ENCODE results near the gene GATAD2B. TPM values are rescaled to one million over a fixed set of nuclear protein-coding genes. Genes with fewer than 3 reads are reported as not detected.

Gene GATAD2B
- total and polyA plus RNA-seq, 2 of the 4 experiments (the other 2 are of a cell fraction): 3.8 to 6.2 TPM

DNA sequence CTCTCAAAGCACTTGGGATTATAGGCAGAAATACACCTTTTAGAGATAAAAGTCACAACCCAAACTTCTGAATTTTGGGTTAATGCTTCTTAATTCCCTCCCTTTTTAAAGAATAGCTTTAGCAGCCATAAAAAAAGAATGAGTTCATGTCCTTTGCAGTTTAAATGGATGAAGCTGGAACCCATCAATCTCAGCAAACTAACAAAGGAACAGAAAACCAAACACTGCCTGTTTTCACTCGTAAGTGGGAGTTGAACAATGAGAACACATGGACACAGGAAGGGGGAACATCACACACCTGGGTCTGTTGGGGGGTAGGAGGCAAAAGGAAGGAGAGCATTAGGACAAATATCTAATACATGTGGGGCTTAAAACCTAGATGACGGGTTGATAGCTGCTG is 91.7 kb downstream of the GATAD2B start:
- intact Hi-C loops (cut with micrococcal nuclease): loop anchor here (2.0 kb wide), 1 partner anchor 16 kb away; no protein-coding TSS in a partner anchor
- Histone ChIP-seq H3K4me1 (ENCODE audit: control insufficient read depth, insufficient read depth, low read length) (no peaks in the 10 kb centered on the region), H3K18ac (ENCODE audit: low read depth, low read length) (no peak overlapping the region), H3K4me2 (ENCODE audit: low read depth, low read length) (no peak overlapping the region), H3K27me3 (ENCODE audit: control insufficient read depth, insufficient read depth, low read length) (no peaks in the 10 kb centered on the region), H3K27ac (ENCODE audit: insufficient read depth, low read length) (no peak overlapping the region), H2BK20ac (ENCODE audit: low read depth, low read length) (no peak overlapping the region), H2AK5ac (ENCODE audit: low read depth, low read length) (no peak overlapping the region), H2BK120ac (ENCODE audit: low read depth, low read length) (no peak overlapping the region), H4K5ac (ENCODE audit: low read depth, low read length) (no peak overlapping the region), H3K79me1 (ENCODE audit: low read depth in 1 of 2, low read length in 2 of 2) (peaks cover 26 to 47% of the 10 kb centered on the region in 2 experiments), H3K23ac (ENCODE audit: low read depth, low read length) (no peak overlapping the region), H3K9me1 (ENCODE audit: insufficient read depth, low read length) (no peaks in the 10 kb centered on the region), H4K8ac (ENCODE audit: low read depth in 2 of 2, low read length in 2 of 2) (no peak overlapping the region), H4K20me1 (ENCODE audit: insufficient read depth, low read length) (no peaks in the 10 kb centered on the region; the same call in none of the 2 replicates), H3K36me3 (ENCODE audit: control insufficient read depth, insufficient read depth, low read length) (peaks cover 13% of the 10 kb centered on the region), H3K9me3 (ENCODE audit: control insufficient read depth, insufficient read depth, low read length) (no peaks in the 10 kb centered on the region), H3K56ac (ENCODE audit: extremely low read depth, insufficient read depth, low read length) (no peak overlapping the region), H2BK5ac (ENCODE audit: low read depth, low read length, poor library complexity, severe bottlenecking) (no peak overlapping the region), H4K91ac (ENCODE audit: insufficient read depth, low read depth, low read length) (no peak overlapping the region), H3K9ac (ENCODE audit: low read depth, low read length) (no peak overlapping the region), H3K14ac (replicated peaks; ENCODE audit: low read depth, low read length) (no peak overlapping the region), H2AFZ (replicated peaks; ENCODE audit: low read length, poor library complexity) (no peak overlapping the region), H2BK15ac (ENCODE audit: low read depth, low read length) (no peak overlapping the region), H3K4ac (ENCODE audit: low read depth, low read length) (no peak overlapping the region), H3K4me3 (ENCODE audit: insufficient read depth, low read depth, low read length) (no peak overlapping the region), H2AK9ac (replicated peaks; ENCODE audit: low read depth, low read length, poor library complexity) (no peak overlapping the region)
- POLR2A ChIA-PET (ENCODE audit: unreplicated experiment): no interaction called here
- no CpG with 5 or more reads among the region's 2 CpGs for WGBS, 2 experiments (ENCODE audit: extremely low coverage in 2 of 2, insufficient read length in 1 of 2)
- BruUV-seq (replicated peaks): no TSS peak
- TF ChIP-seq RCOR1 (IDR thresholded peaks at IDR 0.05; ENCODE audit: insufficient replicate concordance, low read length): no peak
- no peak for TF ChIP-seq RAD21 (IDR thresholded peaks at IDR 0.05; ENCODE audit: low read length)
- TF ChIP-seq FOS (IDR thresholded peaks at IDR 0.05; ENCODE audit: low read depth, low read length): no peak
- TF ChIP-seq MAZ (IDR thresholded peaks at IDR 0.05; ENCODE audit: borderline replicate concordance, low read depth, low read length): no peak
- TF ChIP-seq MXI1 (IDR thresholded peaks at IDR 0.05; ENCODE audit: borderline replicate concordance, low read depth, low read length): no peak
- TF ChIP-seq NFE2L2 (IDR thresholded peaks at IDR 0.05; ENCODE audit: low read depth, low read length): no peak
- TF ChIP-seq CEBPB (IDR thresholded peaks at IDR 0.05; ENCODE audit: low read depth, low read length): no peak
- no peak for TF ChIP-seq RFX5 (IDR thresholded peaks at IDR 0.05; ENCODE audit: low read depth, low read length)
- TF ChIP-seq SMC3 (IDR thresholded peaks at IDR 0.05; ENCODE audit: low read depth, low read length): no peak
- TF ChIP-seq MAFK (IDR thresholded peaks at IDR 0.05; ENCODE audit: low read depth, low read length): no peak
- TF ChIP-seq, protein P1, sequence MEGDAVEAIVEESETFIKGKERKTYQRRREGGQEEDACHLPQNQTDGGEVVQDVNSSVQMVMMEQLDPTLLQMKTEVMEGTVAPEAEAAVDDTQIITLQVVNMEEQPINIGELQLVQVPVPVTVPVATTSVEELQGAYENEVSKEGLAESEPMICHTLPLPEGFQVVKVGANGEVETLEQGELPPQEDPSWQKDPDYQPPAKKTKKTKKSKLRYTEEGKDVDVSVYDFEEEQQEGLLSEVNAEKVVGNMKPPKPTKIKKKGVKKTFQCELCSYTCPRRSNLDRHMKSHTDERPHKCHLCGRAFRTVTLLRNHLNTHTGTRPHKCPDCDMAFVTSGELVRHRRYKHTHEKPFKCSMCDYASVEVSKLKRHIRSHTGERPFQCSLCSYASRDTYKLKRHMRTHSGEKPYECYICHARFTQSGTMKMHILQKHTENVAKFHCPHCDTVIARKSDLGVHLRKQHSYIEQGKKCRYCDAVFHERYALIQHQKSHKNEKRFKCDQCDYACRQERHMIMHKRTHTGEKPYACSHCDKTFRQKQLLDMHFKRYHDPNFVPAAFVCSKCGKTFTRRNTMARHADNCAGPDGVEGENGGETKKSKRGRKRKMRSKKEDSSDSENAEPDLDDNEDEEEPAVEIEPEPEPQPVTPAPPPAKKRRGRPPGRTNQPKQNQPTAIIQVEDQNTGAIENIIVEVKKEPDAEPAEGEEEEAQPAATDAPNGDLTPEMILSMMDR (conservative IDR thresholded peaks at IDR 0.05; ENCODE audit: low read depth, low read length): no peak
- no peak for TF ChIP-seq USF2 (IDR thresholded peaks at IDR 0.05; ENCODE audit: low read depth, low read length)
- CTCF ChIA-PET: no interaction called here
- dilution Hi-C loops (cut with HindIII; ENCODE audit: low sequenced_read_pairs, unreplicated experiment): no loop called here
- in situ Hi-C loops (cut with MboI; ENCODE audit: low sequenced_read_pairs): no loop called here
- DNase-seq (no peak), ATAC-seq (ENCODE audit: low read depth) (no peak)
